Limb (tissue), 2 donors: ENCODE data around the gene DNAL1.
"Not testable (repeated sequence)": the region's sequence is repeated elsewhere in the genome, so short reads cannot be mapped to it uniquely, and the experiment has no call there.

Experiments used
- DNase-seq, 2 donors: peaks; one replicate each; pipeline ENCODE4 v3.0.0-alpha.2; 2016; ENCODE audit errors: extremely low spot score in 2 of 2

DNAL1 gene

DNA sequence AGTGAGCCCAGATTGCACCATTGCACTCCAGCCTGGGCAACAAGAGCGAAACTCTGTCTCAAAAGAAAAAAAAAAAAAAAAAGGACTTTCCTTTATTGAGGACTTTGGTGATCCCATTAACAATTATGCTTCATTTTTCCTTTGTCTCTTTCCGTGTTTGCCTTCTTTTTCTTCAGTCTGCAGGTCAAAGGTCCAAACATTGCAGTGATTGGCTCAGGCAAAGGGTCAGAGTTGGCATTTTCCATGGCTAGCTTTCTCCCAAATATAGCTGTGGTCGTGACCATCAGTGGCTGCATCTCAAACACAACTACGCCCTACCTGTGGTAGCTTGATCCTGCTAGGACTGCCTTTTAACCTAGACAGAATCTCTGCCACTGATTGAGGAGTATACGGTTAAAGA lies 7.0 kb upstream of the DNAL1 start:
- no peak for DNase-seq

DNA sequence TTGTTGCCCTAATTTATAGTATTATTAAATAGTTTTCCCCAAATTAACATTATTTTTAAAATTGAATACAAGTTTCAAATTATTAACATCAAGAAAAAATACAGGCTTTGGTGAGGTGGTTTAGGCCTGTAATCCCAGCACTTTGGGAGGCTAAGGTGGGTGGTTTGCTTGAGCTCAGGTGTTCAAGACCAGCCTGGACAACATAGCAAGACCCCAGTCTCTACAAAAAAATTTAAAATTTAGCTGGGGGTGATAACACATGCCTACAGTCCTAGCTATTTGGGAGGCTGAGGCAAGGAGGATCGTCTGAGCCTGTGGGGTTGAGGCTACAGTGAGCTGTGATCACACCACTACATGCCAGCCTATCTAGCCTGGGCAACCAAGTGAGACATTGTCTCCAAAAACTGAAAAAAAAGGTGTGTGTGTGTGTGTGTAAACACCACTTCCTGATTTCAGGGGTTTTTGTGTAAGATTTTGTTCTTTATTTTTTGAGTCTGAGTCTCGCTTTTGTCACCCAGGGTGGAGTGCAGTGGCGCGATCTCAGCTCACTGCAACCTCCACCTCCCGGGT lies 3.9 kb upstream of the DNAL1 start:
- no peak for DNase-seq

- no peak for DNase-seq
Measured at GRCh38 chr14:73645248-73645610, 443 bp downstream of the DNAL1 start.

DNA sequence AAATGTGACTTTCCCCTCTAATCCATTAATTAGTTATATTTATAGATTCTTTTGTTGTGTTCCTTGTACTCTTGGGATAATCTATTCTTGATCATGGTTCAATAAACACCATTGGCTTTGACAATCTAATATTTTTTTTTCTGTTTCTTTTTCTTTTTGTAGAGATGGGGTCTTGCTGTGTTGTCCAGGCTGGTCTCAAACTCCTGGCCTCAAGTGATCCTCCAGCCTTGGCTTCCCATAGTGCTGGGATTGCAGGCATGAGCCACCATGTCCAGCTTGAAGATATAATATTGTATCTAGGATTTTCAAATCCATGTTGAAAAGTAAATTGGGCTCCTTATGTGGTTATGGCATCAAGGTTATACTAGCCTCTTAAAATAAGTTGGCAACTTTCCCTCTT lies 6.2 kb downstream of the DNAL1 start:
- no peak for DNase-seq

- DNase-seq, result no peak
Measured at GRCh38 chr14:73655851-73656250, 11.1 kb downstream of the DNAL1 start.

DNA sequence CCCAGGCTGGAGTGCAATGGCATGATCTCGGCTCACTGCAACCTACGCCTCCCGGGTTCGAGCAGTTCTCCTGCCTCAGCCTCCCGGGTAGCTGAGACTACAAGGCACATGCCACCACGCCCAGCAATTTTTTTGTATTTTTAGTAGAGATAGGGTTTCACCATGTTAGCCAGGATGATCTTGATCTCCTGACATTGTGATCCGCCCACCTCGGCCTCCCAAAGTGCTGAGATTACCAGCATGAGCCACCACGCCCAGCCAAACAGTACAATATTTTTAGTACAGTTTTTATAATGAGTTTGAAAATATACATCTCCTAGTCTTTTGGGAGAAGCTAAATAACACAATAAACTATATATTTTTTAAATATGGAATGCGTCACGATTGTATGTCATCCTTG lies 14.4 kb downstream of the DNAL1 start:
- not testable (repeated sequence) for DNase-seq

- DNase-seq, result no peak
Measured at GRCh38 chr14:73660511-73660910, 15.7 kb downstream of the DNAL1 start.

GRCh38 chr14:73661872-73662271 lies 17.1 kb downstream of the DNAL1 start:
- peak in 1 of 2 donors; percentile 15 for DNase-seq

GRCh38 chr14:73662487-73662943 lies 17.7 kb downstream of the DNAL1 start:
- no peak for DNase-seq

GRCh38 chr14:73663548-73664212 lies 18.9 kb downstream of the DNAL1 start:
- no peak for DNase-seq

DNA sequence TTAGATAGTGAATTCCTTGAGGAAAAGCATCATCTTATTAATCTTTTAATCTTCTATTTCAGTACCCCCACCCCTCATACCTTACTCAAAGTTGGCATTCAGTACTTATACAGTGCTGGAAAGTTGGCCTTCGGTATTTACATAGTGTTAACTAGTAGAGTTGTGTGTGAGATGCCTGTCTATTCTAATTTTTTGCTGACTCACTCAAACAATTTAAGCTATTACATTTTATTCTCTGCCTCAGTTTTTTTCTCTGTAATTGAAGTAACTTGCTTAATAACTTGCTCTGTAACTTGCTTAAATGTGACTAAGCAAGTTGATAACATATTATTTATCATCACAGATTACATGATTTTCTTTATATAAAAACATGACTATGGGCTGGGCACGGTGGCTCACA lies 20.3 kb downstream of the DNAL1 start:
- DNase-seq, result no peak

DNA sequence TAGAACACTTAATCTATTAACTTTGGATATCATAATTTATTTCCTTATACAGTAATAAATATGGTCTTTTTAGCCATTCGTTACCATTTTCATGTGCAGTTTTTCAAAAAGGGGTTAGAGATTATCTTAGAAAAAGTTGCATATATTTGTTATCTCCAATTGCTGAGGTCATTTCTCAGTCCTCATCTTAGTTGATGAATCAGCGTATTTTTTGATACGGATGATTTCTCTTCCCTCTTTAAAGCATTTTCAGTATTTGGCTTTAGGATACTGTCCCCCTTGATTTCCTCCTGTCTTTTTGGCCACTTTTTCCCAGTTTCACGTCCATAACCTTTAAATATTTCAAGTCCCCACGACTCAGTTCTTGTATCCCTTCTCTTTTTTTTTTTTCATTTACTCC lies 21.8 kb downstream of the DNAL1 start:
- no peak for DNase-seq

DNA sequence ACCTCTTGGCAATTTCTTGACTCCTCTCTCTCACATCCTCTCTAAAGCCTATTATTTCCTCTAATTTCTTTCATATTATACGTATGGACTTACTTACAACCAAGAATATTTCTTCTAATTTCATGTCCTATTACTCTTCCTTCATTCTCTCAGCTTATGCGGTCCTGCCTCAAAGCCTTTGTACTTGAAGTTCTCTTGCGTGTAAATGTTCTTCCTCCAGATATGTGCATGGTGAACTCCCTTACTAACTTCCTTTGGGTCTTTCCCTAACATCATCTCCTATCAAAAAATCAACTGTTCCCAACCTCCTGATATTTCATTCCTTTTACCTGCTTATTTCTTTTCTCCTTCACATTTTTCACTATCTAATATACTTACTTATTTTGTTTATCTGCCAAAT lies 23.1 kb downstream of the DNAL1 start:
- DNase-seq, result no peak

GRCh38 chr14:73674986-73675385 lies 30.2 kb downstream of the DNAL1 start:
- no peak for DNase-seq

- no peak for DNase-seq
Measured at GRCh38 chr14:73678698-73679097, 33.9 kb downstream of the DNAL1 start.

GRCh38 chr14:73680821-73681220 lies 36.0 kb downstream of the DNAL1 start:
- no peak for DNase-seq

- DNase-seq, result no peak
Measured at GRCh38 chr14:73684627-73685026, 39.8 kb downstream of the DNAL1 start.

DNA sequence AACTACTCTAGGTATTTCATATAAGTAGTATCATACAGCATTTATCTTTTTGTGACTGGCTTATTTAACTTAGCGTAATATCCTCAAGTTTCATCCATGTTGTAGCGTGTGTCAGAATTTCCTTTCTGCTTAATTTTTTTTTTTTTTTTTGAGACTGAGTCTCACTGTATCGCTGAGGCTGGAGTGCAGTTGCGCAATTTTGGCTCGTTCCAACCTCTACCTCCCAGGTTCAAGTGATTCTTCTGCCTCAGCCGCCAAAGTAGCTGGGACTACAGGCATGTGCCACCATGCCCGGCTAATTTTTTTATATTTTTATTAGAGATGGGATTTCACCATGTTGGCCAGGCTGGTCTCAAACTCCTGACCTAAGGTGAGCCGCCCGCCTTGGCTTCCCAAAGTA lies 40.5 kb downstream of the DNAL1 start:
- DNase-seq, result no peak

- DNase-seq, result no peak
Measured at GRCh38 chr14:73686901-73687300, 42.1 kb downstream of the DNAL1 start.

DNA sequence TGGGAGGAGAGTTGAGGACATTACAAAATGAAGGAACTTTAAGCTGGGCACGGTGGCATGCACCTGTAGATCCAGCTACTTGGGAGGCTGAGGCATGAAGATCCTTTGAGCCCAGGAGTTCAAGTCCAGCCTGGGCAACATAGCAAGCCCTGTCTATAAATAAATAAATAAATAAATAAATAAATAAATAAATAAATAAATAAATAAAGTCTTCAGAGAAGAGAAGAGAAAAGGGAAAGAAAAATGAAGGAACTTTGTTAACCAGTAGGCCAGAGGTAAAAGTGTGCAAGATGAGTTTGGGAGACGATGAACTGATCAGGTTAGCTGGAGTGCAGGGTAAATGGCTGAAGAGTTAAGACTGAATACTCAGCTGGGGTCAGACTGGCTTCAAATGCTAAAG lies 49.3 kb downstream of the DNAL1 start:
- no peak for DNase-seq

- DNase-seq, result no peak
Measured at GRCh38 chr14:73695082-73695481, 50.3 kb downstream of the DNAL1 start.

GRCh38 chr14:73695997-73696396 lies 51.2 kb downstream of the DNAL1 start:
- no peak for DNase-seq
